BE2C (cell line): Measurements from ENCODE around the gene ATP6V0A1.
"Not testable (repeated sequence)": the region's sequence is repeated elsewhere in the genome, so short reads cannot be mapped to it uniquely, and the experiment has no call there.

Experiments
- DNase-seq: peaks from one replicate; pipeline ENCODE4 v3.0.0-alpha.2; 2020
- H3K27me3 ChIP-seq: fragments of 250-450 bp; sonication (Bioruptor Pico); 2 replicates; pipeline ENCODE4 v1.5.1; 2020; ENCODE audit warnings: mild to moderate bottlenecking
- H3K36me3 ChIP-seq: fragments of 250-450 bp; sonication (Bioruptor Pico); 2 replicates; pipeline ENCODE4 v1.5.1; 2020; ENCODE audit warnings: mild to moderate bottlenecking
- H3K4me1 ChIP-seq: fragments of 250-450 bp; sonication (Bioruptor Pico); 2 replicates; pipeline ENCODE4 v1.5.1; 2020
- H3K4me3 ChIP-seq: 2 replicates; pipeline ENCODE4 v1.5.1; 2011; ENCODE audit warnings: low read depth, low read length
- H3K9me3 ChIP-seq: fragments of 250-450 bp; sonication (Bioruptor Pico); 2 replicates; pipeline ENCODE4 v1.5.1; 2020
- CTCF ChIP-seq: IDR thresholded peaks from 2 replicates; pipeline ENCODE4 v1.5.1; 2012; ENCODE audit warnings: mild to moderate bottlenecking, low read depth, low read length

Gene ATP6V0A1

GRCh38 chr17:42431758-42432161 lies 26.9 kb upstream of the ATP6V0A1 start:
- Histone ChIP-seq H3K36me3 (no peaks in the 10 kb centered on the region), H3K4me1 (no peaks in the 10 kb centered on the region), H3K27me3 (peaks cover 6% of the 10 kb centered on the region; the same call in 1 of the 2 replicates), H3K4me3 (no peak overlapping the region), H3K9me3 (no peaks in the 10 kb centered on the region; the same call in 1 of the 2 replicates)
- no peak for DNase-seq
- TF ChIP-seq CTCF, result no peak

- no peaks in the 10 kb centered on the region for H3K4me1 ChIP-seq
- no peak overlapping the region for H3K4me3 ChIP-seq
- no peaks in the 10 kb centered on the region for H3K36me3 ChIP-seq
- no peaks in the 10 kb centered on the region for H3K9me3 ChIP-seq
- H3K27me3 ChIP-seq, result no peaks in the 10 kb centered on the region
- DNase-seq, result no peak
- no peak for TF ChIP-seq CTCF
Measured at GRCh38 chr17:42436391-42436790, 22.3 kb upstream of the ATP6V0A1 start.

- Histone ChIP-seq H3K36me3 (no peaks in the 10 kb centered on the region), H3K9me3 (no peaks in the 10 kb centered on the region), H3K4me3 (no peak overlapping the region), H3K4me1 (no peaks in the 10 kb centered on the region), H3K27me3 (no peaks in the 10 kb centered on the region)
- peak; percentile 43 for DNase-seq
- TF ChIP-seq CTCF, result peak; percentile 50
Measured at GRCh38 chr17:42438600-42439567, 19.8 kb upstream of the ATP6V0A1 start.

GRCh38 chr17:42441371-42442195 lies 17.1 kb upstream of the ATP6V0A1 start:
- H3K27me3 ChIP-seq, result no peaks in the 10 kb centered on the region
- TF ChIP-seq CTCF, result no peak
- H3K36me3 ChIP-seq, result no peaks in the 10 kb centered on the region
- no peak for DNase-seq
- no peaks in the 10 kb centered on the region for H3K9me3 ChIP-seq
- no peak overlapping the region for H3K4me3 ChIP-seq
- H3K4me1 ChIP-seq, result no peaks in the 10 kb centered on the region

- Histone ChIP-seq H3K4me3 (no peak overlapping the region), H3K9me3 (no peaks in the 10 kb centered on the region)
- DNase-seq, result no peak
Measured at GRCh38 chr17:42442196-42442565, 16.5 kb upstream of the ATP6V0A1 start.

GRCh38 chr17:42449176-42449575 lies 9.5 kb upstream of the ATP6V0A1 start:
- not testable (repeated sequence) for DNase-seq, H3K9me3 ChIP-seq, H3K4me3 ChIP-seq, H3K36me3 ChIP-seq, H3K4me1 ChIP-seq, H3K27me3 ChIP-seq

More at GRCh38 chr17:42442196-42442565, 16.5 kb upstream of the ATP6V0A1 start:
- H3K27me3 ChIP-seq, result no peaks in the 10 kb centered on the region
- no peak for TF ChIP-seq CTCF
- H3K36me3 ChIP-seq, result no peaks in the 10 kb centered on the region
- no peaks in the 10 kb centered on the region for H3K4me1 ChIP-seq

- H3K9me3 ChIP-seq, DNase-seq, H3K4me1 ChIP-seq, H3K36me3 ChIP-seq, H3K27me3 ChIP-seq, H3K4me3 ChIP-seq: not testable (repeated sequence)
Measured at GRCh38 chr17:42449838-42450237, 8.8 kb upstream of the ATP6V0A1 start.

GRCh38 chr17:42451270-42451669 lies 7.4 kb upstream of the ATP6V0A1 start:
- not testable (repeated sequence) for H3K4me3 ChIP-seq, H3K36me3 ChIP-seq, DNase-seq, H3K9me3 ChIP-seq, H3K4me1 ChIP-seq, H3K27me3 ChIP-seq
